Lung (tissue), 12 donors: Measurements from ENCODE around the gene FGGY. TPM values are rescaled to one million over a fixed set of nuclear protein-coding genes. Genes with fewer than 3 reads are reported as not detected.

Source experiments
- ATAC-seq: fragments of 200-7000 bp; cut with Tn5 transposase; one replicate; pipeline ENCODE4 v1.9.1; 2020; ENCODE audit warnings: moderate number of reproducible peaks; ENCODE audit not compliant: insufficient read depth, low FRiP score
- DNase-seq, 3 donors: peaks; one replicate each; pipeline ENCODE4 v3.0.0-alpha.2; 2013 to 2017
- H3K27ac ChIP-seq, 2 donors: one replicate each; pipeline ENCODE4 v1.5.1; 2013; ENCODE audit warnings: mild to moderate bottlenecking in 2 of 2, moderate library complexity in 2 of 2, control low read depth in 1 of 2, inconsistent platforms in 1 of 2, low read depth in 1 of 2, low read length in 1 of 2
- H3K27me3 ChIP-seq, 3 donors: one replicate each; pipeline ENCODE4 v1.5.1; 2013; ENCODE audit warnings: low read length in 2 of 3; ENCODE audit not compliant: control insufficient read depth in 3 of 3, insufficient read depth in 3 of 3
- H3K36me3 ChIP-seq, 4 donors: one replicate each; pipeline ENCODE4 v1.5.1; 2013; ENCODE audit warnings: low read length in 4 of 4, mild to moderate bottlenecking in 1 of 4, moderate library complexity in 1 of 4; ENCODE audit not compliant: control insufficient read depth in 4 of 4, insufficient read depth in 4 of 4
- H3K4me1 ChIP-seq, 5 donors: one replicate each; pipeline ENCODE4 v1.5.1; 2013; ENCODE audit warnings: low read length in 5 of 5, mild to moderate bottlenecking in 2 of 5, moderate library complexity in 1 of 5; ENCODE audit not compliant: control insufficient read depth in 5 of 5, insufficient read depth in 5 of 5
- H3K4me3 ChIP-seq: one replicate; pipeline ENCODE4 v1.5.1; 2013; ENCODE audit warnings: mild to moderate bottlenecking, control low read depth, moderate library complexity
- H3K9ac ChIP-seq, 2 donors: one replicate each; pipeline ENCODE4 v1.5.1; 2013; ENCODE audit warnings: low read length in 2 of 2, control low read depth in 1 of 2; ENCODE audit not compliant: insufficient read depth in 1 of 2
- H3K9me3 ChIP-seq, 4 donors: one replicate each; pipeline ENCODE4 v1.5.1; 2013; ENCODE audit warnings: low read length in 3 of 4, mild to moderate bottlenecking in 1 of 4, moderate library complexity in 1 of 4; ENCODE audit not compliant: control insufficient read depth in 4 of 4, insufficient read depth in 3 of 4
- CTCF ChIP-seq: IDR thresholded peaks from 2 replicates; pipeline ENCODE4 v1.5.1; 2012; ENCODE audit warnings: mild to moderate bottlenecking; ENCODE audit errors: control extremely low read depth, extremely low read depth
- WGBS, 2 donors: extraction: QIAGEN DNeasy Blood & Tissue Kit; methylation state at CpG; one replicate each; pipeline ENCODE4 v1.1.7; 2013; 5-methylcytosine and 5-hydroxymethylcytosine counted together
- polyA plus RNA-seq, 2 donors: library from polyadenylated mRNA; stranded (reverse); fragments of 200-250 nt; gene quantifications; one replicate each; pipeline ENCODE4 v1.2.1, GENCODE V29; 2013
- total RNA-seq, 2 donors: library from RNA; depleted of rRNA in 1 of 2; stranded (reverse); fragments of >200 nt in 1 of 2; gene quantifications; one replicate each; pipeline ENCODE4 v1.2.1, GENCODE V29; 2014 to 2021
- donor health status: control.
- donor health status: control.
- donor health status: Bipolar disorder and iron deficiency.
- donor health status: healthy.
- donor health status: DM: yes; HTN: yes; CAD: no.

Gene FGGY
- total and polyA plus RNA-seq, 4 donors, result 16.1 to 42.3 (median 18.3) TPM

- H3K4me3 ChIP-seq, result no peak overlapping the region
- WGBS, 2 donors, result 86 to 87% methylated on average over 5 of the region's 5 CpGs
- H3K36me3 ChIP-seq, result no peaks in the 10 kb centered on the region
- ATAC-seq, result no peak
- no peaks in the 10 kb centered on the region for H3K27me3 ChIP-seq
- H3K9me3 ChIP-seq, result no peaks in the 10 kb centered on the region
- no peak for TF ChIP-seq CTCF
- peaks cover 0 to 20% (median 8%) of the 10 kb centered on the region in 5 donors for H3K4me1 ChIP-seq
- H3K9ac ChIP-seq, result no peak overlapping the region
- no peak overlapping the region for H3K27ac ChIP-seq
- DNase-seq, result no peak
Observed at GRCh38 chr1:59549066-59549837, 252.4 kb downstream of the FGGY start.

GRCh38 chr1:59549903-59550302 is 253.0 kb downstream of the FGGY start:
- no peak for TF ChIP-seq CTCF
- ATAC-seq (no peak), DNase-seq (peak in 2 of 3 donors; percentile 69 to 83)
- Histone ChIP-seq H3K27ac (peak overlapping the region in 1 of 2 donors; percentile 51), H3K27me3 (no peaks in the 10 kb centered on the region), H3K9me3 (no peaks in the 10 kb centered on the region), H3K9ac (no peak overlapping the region), H3K4me1 (peaks cover 0 to 24% (median 11%) of the 10 kb centered on the region in 5 donors), H3K4me3 (no peak overlapping the region), H3K36me3 (no peaks in the 10 kb centered on the region)
- 18 to 35% methylated on average over 3 of the region's 3 CpGs for WGBS, 2 donors

- Histone ChIP-seq H3K9me3 (no peaks in the 10 kb centered on the region), H3K27me3 (no peaks in the 10 kb centered on the region), H3K9ac (no peak overlapping the region), H3K4me3 (no peak overlapping the region), H3K27ac (no peak overlapping the region), H3K36me3 (no peaks in the 10 kb centered on the region), H3K4me1 (peaks cover 0 to 24% (median 11%) of the 10 kb centered on the region in 5 donors)
- ATAC-seq (no peak), DNase-seq (peak; percentile 67 to 75 (median 73))
- no peak for TF ChIP-seq CTCF
- WGBS, 2 donors, result 36 to 65% methylated on average over 3 of the region's 3 CpGs
Observed at GRCh38 chr1:59552007-59552406, 255.1 kb downstream of the FGGY start.
